KMS-11 (cell line): ENCODE data around the gene PRRC2B.

Source experiments
- H2AFZ ChIP-seq: fragments of 200-600 bp; sonication (generic); 2 replicates; pipeline ENCODE4 v1.6.1; 2016; ENCODE audit warnings: antibody characterized with exemption, mixed run types, low read depth
- H3K27ac ChIP-seq: fragments of 200-600 bp; sonication (generic); 2 replicates; pipeline ENCODE4 v1.6.1; 2016; ENCODE audit warnings: mild to moderate bottlenecking, mixed run types
- H3K27me3 ChIP-seq: fragments of 200-600 bp; sonication (generic); 2 replicates; pipeline ENCODE4 v1.6.1; 2017; ENCODE audit warnings: mild to moderate bottlenecking, low read depth, mixed run types, moderate library complexity; ENCODE audit not compliant: insufficient read depth
- H3K36me3 ChIP-seq: fragments of 200-600 bp; sonication (generic); 2 replicates; pipeline ENCODE4 v1.6.1; 2017; ENCODE audit warnings: mild to moderate bottlenecking, mixed run types; ENCODE audit not compliant: insufficient read depth
- H3K4me1 ChIP-seq: fragments of 200-600 bp; sonication (generic); 2 replicates; pipeline ENCODE4 v1.6.1; 2016; ENCODE audit warnings: mild to moderate bottlenecking, low read depth, mixed run types; ENCODE audit not compliant: poor library complexity, severe bottlenecking
- H3K4me2 ChIP-seq: fragments of 200-600 bp; sonication (generic); 2 replicates; pipeline ENCODE4 v1.7.0; 2016; ENCODE audit warnings: mild to moderate bottlenecking, mixed run types
- H3K4me3 ChIP-seq: fragments of 200-600 bp; sonication (generic); IDR thresholded peaks from 2 replicates; pipeline ENCODE4 v1.6.1; 2017; ENCODE audit warnings: low read depth, low read length, mixed read lengths; ENCODE audit not compliant: insufficient read depth
- H3K79me2 ChIP-seq: fragments of 200-600 bp; sonication (generic); 2 replicates; pipeline ENCODE4 v1.6.1; 2016; ENCODE audit warnings: low read depth, mixed run types; ENCODE audit not compliant: insufficient read depth
- H3K9ac ChIP-seq: fragments of 200-600 bp; sonication (generic); 2 replicates; pipeline ENCODE4 v1.6.1; 2016; ENCODE audit warnings: mild to moderate bottlenecking, mixed run types
- H4K20me1 ChIP-seq: fragments of 200-600 bp; sonication (generic); 2 replicates; pipeline ENCODE4 v1.6.1; 2016; ENCODE audit warnings: mild to moderate bottlenecking, mixed run types; ENCODE audit not compliant: insufficient read depth
- CTCF ChIP-seq: fragments of 200-600 bp; sonication (generic); conservative IDR thresholded peaks from 2 replicates; pipeline ENCODE4 v1.6.1; 2017; ENCODE audit warnings: low read depth, mild to moderate bottlenecking, antibody characterized with exemption, low read length, moderate library complexity, mixed read lengths

The PRRC2B gene

GRCh38 chr9:131478911-131479310 is 85.0 kb downstream of the PRRC2B start:
- no peaks in the 10 kb centered on the region for H4K20me1 ChIP-seq
- no peak overlapping the region for H3K9ac ChIP-seq
- H3K36me3 ChIP-seq: peaks cover 11% of the 10 kb centered on the region; the same call in 1 of the 2 replicates
- no peak overlapping the region for H3K4me3 ChIP-seq
- H3K27me3 ChIP-seq: no peaks in the 10 kb centered on the region
- H3K27ac ChIP-seq: no peak overlapping the region
- TF ChIP-seq CTCF: no peak
- H3K4me1 ChIP-seq: no peaks in the 10 kb centered on the region
- peaks cover 6% of the 10 kb centered on the region; the same call in 1 of the 2 replicates for H3K79me2 ChIP-seq
- H3K4me2 ChIP-seq: no peak overlapping the region
- no peak overlapping the region for H2AFZ ChIP-seq

- H3K4me2 ChIP-seq: no peak overlapping the region
- H3K79me2 ChIP-seq: peaks cover 6% of the 10 kb centered on the region; the same call in 1 of the 2 replicates
- H3K27ac ChIP-seq: no peak overlapping the region
- no peaks in the 10 kb centered on the region for H3K4me1 ChIP-seq
- no peak overlapping the region for H3K9ac ChIP-seq
- H4K20me1 ChIP-seq: no peaks in the 10 kb centered on the region
- peaks cover 12% of the 10 kb centered on the region; the same call in 1 of the 2 replicates for H3K36me3 ChIP-seq
- H3K27me3 ChIP-seq: no peaks in the 10 kb centered on the region
- no peak for TF ChIP-seq CTCF
- H2AFZ ChIP-seq: no peak overlapping the region
- no peak overlapping the region for H3K4me3 ChIP-seq
These were observed 86.4 kb downstream of the PRRC2B start for GRCh38 chr9:131480258-131480657.

GRCh38 chr9:131481441-131482342 is 87.8 kb downstream of the PRRC2B start:
- H4K20me1 ChIP-seq: no peaks in the 10 kb centered on the region
- no peak overlapping the region for H2AFZ ChIP-seq
- no peak for TF ChIP-seq CTCF
- H3K79me2 ChIP-seq: no peaks in the 10 kb centered on the region
- peaks cover 12% of the 10 kb centered on the region; the same call in 1 of the 2 replicates for H3K36me3 ChIP-seq
- H3K9ac ChIP-seq: no peak overlapping the region
- H3K4me2 ChIP-seq: no peak overlapping the region
- H3K27ac ChIP-seq: no peak overlapping the region
- H3K4me3 ChIP-seq: no peak overlapping the region
- H3K27me3 ChIP-seq: no peaks in the 10 kb centered on the region
- no peaks in the 10 kb centered on the region for H3K4me1 ChIP-seq

GRCh38 chr9:131482343-131483006 is 88.6 kb downstream of the PRRC2B start:
- no peak overlapping the region for H2AFZ ChIP-seq
- no peaks in the 10 kb centered on the region for H3K79me2 ChIP-seq
- no peak overlapping the region for H3K9ac ChIP-seq
- no peaks in the 10 kb centered on the region for H3K27me3 ChIP-seq
- H3K4me3 ChIP-seq: no peak overlapping the region
- peaks cover 10% of the 10 kb centered on the region; the same call in 1 of the 2 replicates for H3K36me3 ChIP-seq
- H4K20me1 ChIP-seq: no peaks in the 10 kb centered on the region
- no peaks in the 10 kb centered on the region for H3K4me1 ChIP-seq
- TF ChIP-seq CTCF: no peak
- no peak overlapping the region for H3K27ac ChIP-seq
- no peak overlapping the region for H3K4me2 ChIP-seq
